ENCODE data around the gene TEC.

DNA sequence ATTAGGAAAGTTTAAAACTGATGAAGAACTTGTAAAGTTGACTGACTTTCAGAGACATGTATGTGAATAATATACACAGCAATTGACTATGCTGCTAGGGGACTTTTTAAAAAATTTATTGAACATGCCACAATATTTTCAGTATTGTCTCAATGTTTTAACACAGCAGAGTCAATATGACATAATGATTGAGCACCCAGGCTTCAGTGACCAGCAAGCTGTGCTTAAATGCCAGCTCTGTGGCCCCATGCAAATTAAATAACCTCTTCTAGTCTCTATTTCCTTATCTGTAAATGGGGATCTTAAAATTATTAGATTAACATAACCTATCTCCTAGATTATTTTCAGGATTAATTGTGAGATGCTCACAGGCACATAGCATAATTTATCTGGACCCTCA, 78.8 kb downstream of the TEC start:
- TF ChIP-seq, protein P1, sequence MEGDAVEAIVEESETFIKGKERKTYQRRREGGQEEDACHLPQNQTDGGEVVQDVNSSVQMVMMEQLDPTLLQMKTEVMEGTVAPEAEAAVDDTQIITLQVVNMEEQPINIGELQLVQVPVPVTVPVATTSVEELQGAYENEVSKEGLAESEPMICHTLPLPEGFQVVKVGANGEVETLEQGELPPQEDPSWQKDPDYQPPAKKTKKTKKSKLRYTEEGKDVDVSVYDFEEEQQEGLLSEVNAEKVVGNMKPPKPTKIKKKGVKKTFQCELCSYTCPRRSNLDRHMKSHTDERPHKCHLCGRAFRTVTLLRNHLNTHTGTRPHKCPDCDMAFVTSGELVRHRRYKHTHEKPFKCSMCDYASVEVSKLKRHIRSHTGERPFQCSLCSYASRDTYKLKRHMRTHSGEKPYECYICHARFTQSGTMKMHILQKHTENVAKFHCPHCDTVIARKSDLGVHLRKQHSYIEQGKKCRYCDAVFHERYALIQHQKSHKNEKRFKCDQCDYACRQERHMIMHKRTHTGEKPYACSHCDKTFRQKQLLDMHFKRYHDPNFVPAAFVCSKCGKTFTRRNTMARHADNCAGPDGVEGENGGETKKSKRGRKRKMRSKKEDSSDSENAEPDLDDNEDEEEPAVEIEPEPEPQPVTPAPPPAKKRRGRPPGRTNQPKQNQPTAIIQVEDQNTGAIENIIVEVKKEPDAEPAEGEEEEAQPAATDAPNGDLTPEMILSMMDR (IDR thresholded peaks at IDR 0.05) = no peak
- no peak for TF ChIP-seq POLR2A (IDR thresholded peaks at IDR 0.05)
